ENCODE measurements around the gene PLA2G4B.

- no peak for TF ChIP-seq POLR2A (IDR thresholded peaks at IDR 0.05)
- TF ChIP-seq, protein P1, sequence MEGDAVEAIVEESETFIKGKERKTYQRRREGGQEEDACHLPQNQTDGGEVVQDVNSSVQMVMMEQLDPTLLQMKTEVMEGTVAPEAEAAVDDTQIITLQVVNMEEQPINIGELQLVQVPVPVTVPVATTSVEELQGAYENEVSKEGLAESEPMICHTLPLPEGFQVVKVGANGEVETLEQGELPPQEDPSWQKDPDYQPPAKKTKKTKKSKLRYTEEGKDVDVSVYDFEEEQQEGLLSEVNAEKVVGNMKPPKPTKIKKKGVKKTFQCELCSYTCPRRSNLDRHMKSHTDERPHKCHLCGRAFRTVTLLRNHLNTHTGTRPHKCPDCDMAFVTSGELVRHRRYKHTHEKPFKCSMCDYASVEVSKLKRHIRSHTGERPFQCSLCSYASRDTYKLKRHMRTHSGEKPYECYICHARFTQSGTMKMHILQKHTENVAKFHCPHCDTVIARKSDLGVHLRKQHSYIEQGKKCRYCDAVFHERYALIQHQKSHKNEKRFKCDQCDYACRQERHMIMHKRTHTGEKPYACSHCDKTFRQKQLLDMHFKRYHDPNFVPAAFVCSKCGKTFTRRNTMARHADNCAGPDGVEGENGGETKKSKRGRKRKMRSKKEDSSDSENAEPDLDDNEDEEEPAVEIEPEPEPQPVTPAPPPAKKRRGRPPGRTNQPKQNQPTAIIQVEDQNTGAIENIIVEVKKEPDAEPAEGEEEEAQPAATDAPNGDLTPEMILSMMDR (IDR thresholded peaks at IDR 0.05): no peak
- no peak for TF ChIP-seq POLR2AphosphoS5 (IDR thresholded peaks at IDR 0.05)
Measured at GRCh38 chr15:41894791-41895463, 56.3 kb downstream of the PLA2G4B start.

Measured in prostate gland (tissue), 2 donors.